ENCODE data around the gene UTP25. TPM values are rescaled to one million over a fixed set of nuclear protein-coding genes. Genes with fewer than 3 reads are reported as not detected.

UTP25 gene
- total and polyA plus RNA-seq, 11 donors: 0.76 to 5.5 (median 3.5) TPM

- TF ChIP-seq POLR2A (IDR thresholded peaks at IDR 0.05): no peak
- TF ChIP-seq CTCF (IDR thresholded peaks at IDR 0.05): no peak
- ATAC-seq: no peak
- no peak for DNase-seq
- Histone ChIP-seq H3K27ac (no peak overlapping the region), H3K36me3 (no peaks in the 10 kb centered on the region), H3K4me3 (no peak overlapping the region), H3K9me3 (peaks cover 0 to 16% (median 1%) of the 10 kb centered on the region in 12 donors), H3K4me1 (no peaks in the 10 kb centered on the region), H3K27me3 (peaks cover 0 to 38% (median 10%) of the 10 kb centered on the region in 9 donors)
- intact Hi-C loops (cut with DNase I): loop anchor here in 2 of 10 donors (10.0 kb wide), 2 partner anchors 439 to 539 kb away; no protein-coding TSS in a partner anchor
- 42 to 52% (median 50%) methylated on average over 1 of the region's 1 CpG for WGBS, 4 donors
Measured at GRCh38 chr1:209866201-209866600, 38.4 kb downstream of the UTP25 start.

GRCh38 chr1:209869291-209870149 lies 41.7 kb downstream of the UTP25 start:
- Histone ChIP-seq H3K9me3 (peaks cover 0 to 16% (median 1%) of the 10 kb centered on the region in 12 donors), H3K27me3 (peaks cover 0 to 6% (median 0%) of the 10 kb centered on the region in 9 donors), H3K36me3 (no peaks in the 10 kb centered on the region), H3K4me3 (no peak overlapping the region), H3K27ac (no peak overlapping the region), H3K4me1 (no peaks in the 10 kb centered on the region)
- DNase-seq (no peak), ATAC-seq (no peak)
- intact Hi-C loops (cut with DNase I): loop anchor here in 2 of 10 donors (10.0 kb wide), 2 partner anchors 435 to 535 kb away; no protein-coding TSS in a partner anchor
- TF ChIP-seq POLR2A (IDR thresholded peaks at IDR 0.05): no peak
- no peak for TF ChIP-seq CTCF (IDR thresholded peaks at IDR 0.05)
- WGBS, 4 donors: 62 to 77% (median 65%) methylated on average over 2 of the region's 2 CpGs

- TF ChIP-seq POLR2A (IDR thresholded peaks at IDR 0.05) (no peak), CTCF (IDR thresholded peaks at IDR 0.05) (no peak)
- H3K4me1 ChIP-seq: no peaks in the 10 kb centered on the region
- no peaks in the 10 kb centered on the region for H3K36me3 ChIP-seq
- 50 to 55% (median 51%) methylated on average over 4 of the region's 4 CpGs for WGBS, 4 donors
- peaks cover 0 to 16% (median 1%) of the 10 kb centered on the region in 12 donors for H3K9me3 ChIP-seq
- H3K27ac ChIP-seq: no peak overlapping the region
- no peak overlapping the region for H3K4me3 ChIP-seq
- no peak for DNase-seq
- no peak for ATAC-seq
- intact Hi-C loops (cut with DNase I): no loop called here
- peaks cover 0 to 6% (median 0%) of the 10 kb centered on the region in 9 donors for H3K27me3 ChIP-seq
Measured at GRCh38 chr1:209870151-209870831, 42.5 kb downstream of the UTP25 start.

DNA sequence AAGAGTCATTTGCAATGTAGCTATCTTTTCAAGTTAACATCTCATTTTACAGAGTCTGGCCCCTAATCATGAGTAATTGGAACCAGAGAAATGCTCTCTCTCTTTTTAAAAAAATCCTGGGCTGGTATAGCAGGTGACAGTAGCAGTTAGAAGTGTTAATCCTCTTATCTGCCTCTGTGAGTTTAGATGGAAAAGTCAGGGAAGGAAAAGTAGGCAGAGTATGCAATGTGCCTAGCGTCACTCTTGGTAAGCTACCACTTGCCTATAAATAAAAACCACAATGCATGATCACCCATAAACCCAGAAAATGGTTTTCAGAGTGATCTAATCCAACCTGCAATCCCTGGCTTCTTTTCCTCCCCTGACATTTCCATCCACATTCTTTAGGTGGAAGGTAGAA lies 43.2 kb downstream of the UTP25 start:
- H3K36me3 ChIP-seq: no peaks in the 10 kb centered on the region
- peaks cover 0 to 16% (median 1%) of the 10 kb centered on the region in 12 donors for H3K9me3 ChIP-seq
- H3K27ac ChIP-seq: no peak overlapping the region
- no peak for ATAC-seq
- no peak overlapping the region for H3K4me3 ChIP-seq
- peaks cover 0 to 6% (median 0%) of the 10 kb centered on the region in 9 donors for H3K27me3 ChIP-seq
- 23 to 67% (median 46%) methylated on average over 1 of the region's 1 CpG for WGBS, 4 donors
- no peaks in the 10 kb centered on the region for H3K4me1 ChIP-seq
- no peak for TF ChIP-seq CTCF (IDR thresholded peaks at IDR 0.05)
- no peak for TF ChIP-seq POLR2A (IDR thresholded peaks at IDR 0.05)
- intact Hi-C loops (cut with DNase I): no loop called here
- no peak for DNase-seq
